ENCODE results near the gene LRP5.

GRCh38 chr11:68313574-68314202 is 1.3 kb downstream of the LRP5 start:
- TF ChIP-seq, protein P1, sequence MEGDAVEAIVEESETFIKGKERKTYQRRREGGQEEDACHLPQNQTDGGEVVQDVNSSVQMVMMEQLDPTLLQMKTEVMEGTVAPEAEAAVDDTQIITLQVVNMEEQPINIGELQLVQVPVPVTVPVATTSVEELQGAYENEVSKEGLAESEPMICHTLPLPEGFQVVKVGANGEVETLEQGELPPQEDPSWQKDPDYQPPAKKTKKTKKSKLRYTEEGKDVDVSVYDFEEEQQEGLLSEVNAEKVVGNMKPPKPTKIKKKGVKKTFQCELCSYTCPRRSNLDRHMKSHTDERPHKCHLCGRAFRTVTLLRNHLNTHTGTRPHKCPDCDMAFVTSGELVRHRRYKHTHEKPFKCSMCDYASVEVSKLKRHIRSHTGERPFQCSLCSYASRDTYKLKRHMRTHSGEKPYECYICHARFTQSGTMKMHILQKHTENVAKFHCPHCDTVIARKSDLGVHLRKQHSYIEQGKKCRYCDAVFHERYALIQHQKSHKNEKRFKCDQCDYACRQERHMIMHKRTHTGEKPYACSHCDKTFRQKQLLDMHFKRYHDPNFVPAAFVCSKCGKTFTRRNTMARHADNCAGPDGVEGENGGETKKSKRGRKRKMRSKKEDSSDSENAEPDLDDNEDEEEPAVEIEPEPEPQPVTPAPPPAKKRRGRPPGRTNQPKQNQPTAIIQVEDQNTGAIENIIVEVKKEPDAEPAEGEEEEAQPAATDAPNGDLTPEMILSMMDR (IDR thresholded peaks at IDR 0.05): no peak
- TF ChIP-seq POLR2AphosphoS5 (IDR thresholded peaks at IDR 0.05; ENCODE audit: insufficient read depth in 1 of 2, low read depth in 1 of 2): no peak

Measured in vagina (tissue), 2 donors.